COR-L47 (cell line): ENCODE results near the gene STK17A.
"Not testable (repeated sequence)": the region's sequence is repeated elsewhere in the genome, so short reads cannot be mapped to it uniquely, and the experiment has no call there.

ENCODE experiments used
- DNase-seq: peaks from one replicate; lab custom pipeline; 2025; lab: John Stamatoyannopoulos, UW

Gene STK17A

DNA sequence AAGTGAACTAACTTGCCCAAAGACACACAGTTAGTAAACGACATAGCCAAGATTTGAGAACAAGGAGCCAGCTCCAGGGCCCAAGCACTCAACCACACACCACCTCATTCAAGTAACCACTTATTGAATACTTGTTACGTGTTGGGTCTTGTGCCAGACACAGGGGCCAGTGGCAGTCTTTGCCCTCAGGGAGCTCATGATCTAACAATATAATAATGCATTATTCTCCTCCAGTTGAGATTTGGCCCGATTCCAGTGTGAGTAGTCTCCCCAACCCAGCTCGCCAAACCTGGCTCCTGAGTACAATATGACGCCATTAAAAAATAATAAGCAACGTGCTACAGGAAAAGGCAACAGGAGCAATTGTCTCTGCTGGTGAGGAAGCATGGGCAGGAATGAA lies 14.4 kb upstream of the STK17A start:
- DNase-seq, result no peak

DNA sequence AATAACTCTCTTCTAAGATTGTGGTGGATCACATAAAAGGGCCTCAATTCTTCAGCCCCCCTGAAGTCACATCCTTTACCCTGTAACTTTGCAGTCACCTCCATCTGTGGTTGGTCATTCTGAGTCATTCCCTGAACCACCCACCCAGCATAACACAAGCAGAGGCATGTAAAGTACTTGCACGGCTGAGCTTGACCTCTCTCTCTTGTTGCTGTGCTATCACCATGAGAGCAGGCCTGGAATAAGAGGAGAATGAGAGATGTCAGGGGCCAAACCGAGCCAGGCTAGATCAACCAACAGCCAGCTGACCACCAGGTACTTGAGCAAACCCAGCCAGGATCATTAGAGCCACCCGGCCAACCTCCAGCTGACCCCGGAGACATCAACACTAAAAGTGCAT lies 13.5 kb upstream of the STK17A start:
- no peak for DNase-seq

DNA sequence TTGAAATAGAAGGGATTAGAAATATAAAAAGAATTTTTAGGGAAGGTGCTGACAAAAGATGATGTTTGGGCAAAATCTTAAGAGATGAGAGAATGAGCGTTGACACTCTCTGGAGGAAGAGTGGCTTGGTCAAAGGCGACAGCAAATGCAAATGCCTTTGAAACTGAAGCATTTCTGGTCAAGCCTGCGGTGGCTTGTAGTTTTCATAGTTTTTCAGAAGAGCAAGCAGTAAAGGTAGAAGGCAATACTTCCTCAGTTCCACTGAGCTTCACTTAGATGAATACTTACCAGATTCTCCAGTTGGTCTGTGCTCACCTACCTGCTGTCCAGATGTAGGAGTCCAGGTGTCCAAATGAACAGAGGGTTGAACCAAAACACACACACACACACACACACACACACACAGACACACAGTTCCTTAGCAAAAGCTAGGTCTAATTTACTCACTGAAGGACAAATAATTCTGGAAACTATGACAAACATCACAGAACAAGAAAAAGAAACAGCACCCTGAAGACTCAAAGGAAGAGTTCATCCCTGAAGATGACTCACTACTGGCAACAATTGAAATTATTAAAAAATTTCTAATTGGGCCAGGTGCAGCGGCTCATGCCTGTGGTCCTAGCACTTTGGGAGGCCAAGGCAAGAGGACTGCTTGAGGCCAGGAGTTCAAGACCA lies 12.1 kb upstream of the STK17A start:
- DNase-seq, result no peak

DNA sequence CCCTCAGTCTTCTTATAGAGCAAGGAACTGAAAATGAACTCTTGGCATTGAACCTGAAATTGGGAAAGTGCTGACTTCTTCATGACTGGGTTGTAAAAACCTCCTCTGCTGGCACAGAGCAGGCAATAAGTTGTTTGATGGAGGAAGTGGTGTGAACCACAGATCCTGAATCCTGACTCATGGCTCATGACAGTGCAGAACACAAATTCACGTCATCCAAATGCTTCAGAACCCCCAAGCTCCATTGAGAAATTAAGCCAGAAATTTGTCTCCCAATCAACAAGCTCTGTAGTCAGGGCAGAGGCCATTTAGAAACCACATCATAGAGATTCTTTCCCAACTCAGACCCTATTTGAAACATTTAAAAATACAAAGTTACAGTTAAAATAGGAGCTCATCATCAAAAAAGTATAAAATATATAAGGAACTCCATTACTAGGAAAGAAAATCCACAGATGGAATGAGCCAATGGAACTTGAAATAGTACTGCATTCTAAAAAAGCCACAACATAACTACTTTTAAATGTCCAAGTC lies 10.3 kb upstream of the STK17A start:
- DNase-seq, result no peak

DNA sequence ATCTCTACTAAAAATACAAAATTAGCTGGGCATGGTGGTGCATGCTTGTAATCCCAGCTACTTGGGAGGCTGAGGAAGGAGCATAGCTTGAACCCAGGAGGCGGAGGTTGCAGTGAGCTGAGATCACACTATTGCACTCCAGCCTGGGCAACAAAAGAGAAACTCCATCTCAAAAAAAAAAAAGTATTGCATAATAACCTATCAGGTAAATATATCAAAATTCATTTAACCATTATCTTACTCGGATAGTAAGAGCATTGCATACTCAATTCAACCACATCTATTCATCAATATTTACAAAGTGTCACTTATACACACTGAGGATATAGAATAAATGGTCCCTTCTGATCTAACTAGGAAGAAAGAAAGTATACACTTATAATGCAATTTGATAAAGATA lies 9.1 kb upstream of the STK17A start:
- DNase-seq, result not testable (repeated sequence)

DNA sequence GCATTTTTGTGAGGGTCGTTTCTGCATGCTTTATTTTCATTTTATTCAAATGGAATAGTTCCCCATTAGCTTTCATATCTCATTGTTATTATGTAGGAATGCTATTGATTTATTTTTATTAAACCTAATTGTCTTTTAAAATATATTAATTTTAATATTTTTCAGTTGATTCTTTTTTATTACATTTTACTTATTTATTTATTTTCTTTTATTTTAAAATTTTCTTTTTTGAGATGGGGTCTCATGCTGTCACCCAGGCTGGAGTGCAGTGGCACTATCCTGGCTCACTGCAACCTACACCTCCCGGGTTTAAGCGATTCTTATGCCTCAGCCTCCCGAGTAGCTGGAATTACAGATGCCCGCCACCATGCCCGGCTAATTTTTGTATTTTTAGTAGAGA lies 7.4 kb upstream of the STK17A start:
- no peak for DNase-seq

DNA sequence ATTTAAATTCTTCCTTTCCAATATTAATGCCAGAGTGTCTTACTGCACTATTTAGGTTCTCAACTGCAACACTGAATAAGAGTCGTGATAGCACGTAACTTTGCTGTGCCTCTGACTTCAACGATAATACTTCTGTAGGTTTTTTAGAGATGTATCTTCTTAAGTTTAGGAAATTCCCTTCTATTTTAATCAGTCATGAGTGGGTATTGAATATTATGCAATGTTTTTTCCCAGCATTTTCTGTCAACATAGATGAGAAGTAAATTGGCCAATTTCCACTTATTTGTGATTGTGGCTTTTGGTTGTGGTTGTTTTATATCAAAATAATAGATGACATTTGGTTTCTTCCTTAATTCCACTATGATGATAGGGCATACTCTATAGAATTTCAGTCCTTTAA lies 6.7 kb upstream of the STK17A start:
- no peak for DNase-seq

DNA sequence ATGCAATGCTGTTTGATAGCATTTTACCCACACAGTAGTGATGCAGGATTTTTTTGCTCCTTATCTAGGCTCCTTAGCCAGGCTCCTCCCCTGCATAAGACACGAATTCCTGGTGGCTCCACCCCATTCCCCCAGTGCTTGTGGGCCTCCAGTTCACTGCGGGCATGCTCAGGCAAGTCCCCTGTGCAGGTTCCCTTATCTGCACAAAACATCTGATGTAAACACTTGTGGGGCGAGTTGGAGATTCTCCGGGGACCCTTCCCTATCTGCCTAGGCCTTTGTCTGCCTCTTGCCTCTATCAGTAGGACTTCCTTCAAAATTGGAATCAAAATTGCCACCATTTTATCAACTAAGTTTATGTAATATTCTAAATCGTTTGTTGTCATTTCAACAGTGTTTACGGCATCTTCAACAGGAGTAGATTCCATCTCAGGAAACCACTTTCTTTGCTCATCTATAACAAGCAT lies 5.4 kb upstream of the STK17A start:
- no peak for DNase-seq

DNA sequence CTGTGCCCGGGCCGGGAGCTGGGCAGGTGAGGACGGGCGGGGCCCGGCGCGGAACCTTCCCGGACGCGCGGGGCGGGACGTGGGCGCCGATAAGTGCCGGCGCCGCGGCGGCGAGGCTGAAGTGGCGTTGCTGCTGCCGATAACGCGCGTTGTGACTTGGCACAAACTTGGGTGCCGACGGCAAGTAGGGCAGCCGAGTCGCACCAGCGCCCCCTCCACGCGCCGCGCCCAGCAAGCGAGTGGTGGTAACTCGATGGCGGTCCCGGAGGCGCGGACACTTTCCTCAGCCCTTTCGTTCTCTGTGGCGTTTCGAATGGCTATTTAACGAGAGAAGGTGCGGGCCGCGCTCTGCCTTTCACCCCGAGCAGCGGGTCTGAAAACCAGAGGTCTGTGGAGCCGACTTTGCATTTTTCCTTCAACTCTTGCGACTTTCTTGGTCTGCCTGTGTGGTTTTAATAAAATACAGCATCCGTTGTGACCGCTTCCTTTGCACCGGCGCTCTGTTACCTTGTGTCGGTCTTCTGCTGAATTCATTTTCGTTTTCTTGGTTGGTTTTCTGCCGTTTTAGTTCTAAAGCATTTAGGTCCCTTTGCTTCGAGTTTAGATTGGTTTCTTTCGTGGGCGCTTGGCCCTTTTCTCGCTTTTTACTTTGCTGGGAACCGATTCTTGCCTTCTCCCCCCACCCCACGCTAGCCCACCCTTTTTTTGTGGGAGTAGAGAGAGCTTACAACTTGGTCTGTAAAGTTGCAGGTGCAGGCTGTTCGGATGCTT lies 701 bp downstream of the STK17A start:
- peak; percentile 23 for DNase-seq

DNA sequence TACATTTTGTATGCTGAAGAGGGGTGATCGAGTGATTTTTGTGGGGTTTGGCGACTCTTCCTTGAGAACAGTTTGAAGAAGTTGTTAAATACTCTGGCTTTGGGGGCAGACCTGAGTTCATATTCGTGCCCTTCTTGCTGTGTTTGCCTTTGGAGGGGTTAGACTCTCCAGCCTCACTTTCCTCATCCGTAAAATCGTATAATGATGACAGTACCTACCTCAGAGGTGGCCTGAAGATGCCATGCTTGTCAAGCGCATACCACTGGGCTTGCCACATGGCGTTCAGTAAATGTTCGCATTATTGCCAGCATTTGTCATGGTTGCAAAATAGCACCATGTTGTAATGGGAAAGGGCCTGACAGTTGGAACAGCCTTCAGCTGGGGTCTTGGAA lies 1.3 kb downstream of the STK17A start:
- no peak for DNase-seq

DNA sequence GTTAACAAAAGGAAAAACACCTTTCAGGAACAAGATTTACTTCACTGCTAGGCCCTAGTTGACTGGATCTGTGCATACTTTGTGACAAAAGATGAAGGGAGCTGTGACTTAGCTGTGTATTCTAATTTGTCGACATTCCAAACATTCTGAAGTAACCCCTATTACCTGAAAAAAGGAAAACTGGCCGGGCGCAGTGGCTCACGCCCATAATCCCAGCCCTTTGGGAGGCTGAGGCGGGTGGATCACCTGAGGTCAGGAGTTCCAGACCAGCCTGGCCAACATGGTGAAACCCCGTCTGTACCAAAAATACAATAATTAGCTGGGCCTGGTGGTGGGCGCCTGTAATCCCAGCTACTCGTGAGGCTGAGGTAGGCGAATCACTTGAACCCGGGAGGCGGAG lies 1.8 kb downstream of the STK17A start:
- DNase-seq, result not testable (repeated sequence)

DNA sequence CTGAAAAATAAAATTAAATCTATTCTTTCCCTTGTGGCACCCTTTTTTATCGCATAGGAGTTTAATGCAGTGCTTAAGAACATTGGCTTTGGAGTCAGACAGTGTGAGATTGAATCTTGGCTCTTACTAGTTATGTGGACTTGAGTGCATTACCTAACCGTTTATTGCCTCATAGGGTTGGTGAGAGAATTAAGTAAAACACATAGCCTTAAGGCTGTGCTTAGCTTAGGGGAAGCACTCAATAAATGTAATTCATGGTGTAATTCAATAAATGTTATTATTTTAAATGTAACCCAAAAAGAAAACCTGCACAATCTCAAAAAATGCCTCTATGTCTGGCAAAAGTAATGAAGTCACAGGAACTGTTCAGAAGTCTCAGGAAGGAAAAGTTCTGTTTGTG lies 2.7 kb downstream of the STK17A start:
- DNase-seq, result no peak

DNA sequence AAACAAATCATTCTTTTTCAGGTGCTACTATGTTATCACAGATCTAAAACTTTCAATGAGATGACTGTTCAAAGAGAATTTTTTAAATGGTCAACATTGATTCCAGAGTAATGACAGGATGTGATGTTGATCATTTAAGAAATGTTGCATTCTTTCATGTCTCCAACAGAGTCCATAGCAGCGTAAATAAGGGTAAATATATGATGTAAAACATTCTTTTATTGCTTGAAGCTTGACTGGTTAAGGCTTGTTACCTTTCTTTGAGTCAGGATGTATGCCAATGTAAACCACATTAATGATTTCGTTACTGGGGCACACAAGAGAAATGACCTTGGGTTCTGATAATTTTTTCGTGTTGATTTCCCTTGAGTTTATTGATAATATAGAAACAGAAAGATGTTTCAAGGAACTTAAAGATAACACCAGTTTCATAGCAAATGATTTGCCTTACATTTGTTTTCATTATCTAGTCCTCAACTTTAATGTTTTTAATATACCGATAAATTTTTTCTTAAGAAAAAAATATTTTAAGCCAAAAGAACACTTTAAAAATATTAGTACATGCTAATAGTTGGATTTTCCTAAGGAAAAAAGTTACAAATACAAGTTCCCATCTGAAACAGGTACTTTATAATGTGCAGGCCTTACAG lies 3.5 kb downstream of the STK17A start:
- no peak for DNase-seq

DNA sequence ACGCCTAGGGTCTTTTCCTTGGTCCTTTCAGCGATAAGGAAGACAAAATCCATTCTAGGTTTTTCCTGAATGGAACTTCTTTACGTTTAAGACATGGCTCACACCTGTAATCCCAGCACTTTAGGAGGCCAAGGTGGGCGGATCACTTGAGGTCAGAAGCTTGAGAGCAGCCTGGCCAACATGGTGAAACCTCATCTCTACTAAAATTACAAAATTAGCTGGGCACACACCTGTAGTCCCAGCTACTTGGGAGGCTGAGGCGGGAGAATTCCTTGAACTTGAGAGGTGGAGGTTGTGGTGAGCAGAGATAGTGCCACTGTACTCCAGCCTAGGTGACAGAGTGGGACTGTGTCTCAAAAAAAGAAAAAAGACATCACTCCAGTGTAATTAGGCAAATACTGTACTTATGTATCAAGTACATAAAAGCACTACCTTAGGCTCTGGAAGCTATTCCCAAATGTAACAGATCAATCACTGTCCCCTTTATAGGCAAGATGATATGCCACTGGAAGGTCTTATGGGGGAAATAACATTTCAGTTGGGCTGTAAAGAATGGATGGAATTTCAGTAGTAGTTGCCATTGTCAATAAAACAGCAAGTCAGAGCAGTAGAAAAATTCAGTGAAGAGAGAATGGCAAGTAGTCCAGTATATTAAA lies 5.7 kb downstream of the STK17A start:
- no peak for DNase-seq

DNA sequence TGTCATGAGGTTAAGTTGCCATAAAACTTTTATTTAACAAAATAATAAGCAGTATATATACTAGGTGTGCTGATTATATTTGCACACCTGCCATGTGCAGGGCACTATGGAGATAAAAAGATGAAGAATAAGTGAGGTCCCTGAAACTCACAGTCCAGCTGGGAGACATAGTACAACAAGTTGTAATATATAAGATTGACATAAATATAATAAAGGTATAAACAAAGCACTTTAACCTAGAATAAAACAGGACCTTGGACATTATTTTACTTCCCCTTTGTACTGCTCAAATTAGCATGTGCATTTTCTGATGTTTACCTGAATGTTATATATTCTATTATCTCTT lies 6.2 kb downstream of the STK17A start:
- no peak for DNase-seq

DNA sequence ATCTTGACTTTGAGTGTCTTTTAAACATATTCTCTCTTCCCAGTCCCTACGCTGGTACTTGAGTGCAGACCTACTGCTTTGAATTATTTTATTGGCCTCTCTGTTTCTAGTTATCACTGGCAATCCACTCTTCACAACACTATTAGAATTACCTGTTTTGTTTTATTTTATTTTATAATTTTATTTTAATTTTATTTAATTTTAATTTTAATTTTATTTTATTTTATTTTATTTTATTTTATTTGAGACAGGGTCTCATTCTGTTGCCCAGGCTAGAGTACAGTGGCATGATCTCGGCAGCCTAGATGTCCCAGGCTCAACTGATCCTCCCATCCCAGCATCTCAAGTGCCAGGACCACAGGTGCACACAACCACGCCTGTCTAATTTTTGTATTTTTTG lies 6.8 kb downstream of the STK17A start:
- no peak for DNase-seq

DNA sequence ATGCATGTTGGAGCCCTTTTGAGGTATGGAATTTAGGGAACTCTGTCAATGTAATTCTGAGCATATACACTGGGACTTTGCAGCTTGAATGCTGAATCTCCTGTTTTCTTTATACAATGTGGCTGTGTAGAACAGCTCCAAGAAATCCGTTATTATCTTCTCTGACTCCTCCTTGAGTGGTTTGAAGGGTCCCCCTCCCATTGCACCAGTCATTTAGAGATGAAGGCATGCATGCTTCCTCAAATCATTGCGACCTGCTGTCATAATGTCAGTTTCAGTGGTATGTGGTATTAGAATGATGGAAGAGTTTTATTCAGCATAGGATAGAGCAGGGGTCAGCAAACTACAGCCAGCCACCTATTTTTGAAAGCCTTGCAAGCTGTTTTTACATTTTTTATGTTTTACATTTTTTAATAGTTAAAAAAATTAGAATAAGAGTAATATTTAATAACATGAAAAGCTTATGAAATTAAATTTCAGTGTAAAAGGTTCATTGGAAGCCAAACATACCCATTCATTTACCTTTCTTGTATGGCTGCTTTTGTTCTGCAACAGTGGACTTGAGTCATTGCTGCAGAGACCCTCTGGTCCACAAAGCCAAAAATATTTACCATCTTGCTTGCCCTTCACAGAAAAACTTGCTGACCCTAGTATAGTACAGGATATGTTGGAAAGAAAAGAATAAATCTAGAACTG lies 8.1 kb downstream of the STK17A start:
- DNase-seq, result no peak

DNA sequence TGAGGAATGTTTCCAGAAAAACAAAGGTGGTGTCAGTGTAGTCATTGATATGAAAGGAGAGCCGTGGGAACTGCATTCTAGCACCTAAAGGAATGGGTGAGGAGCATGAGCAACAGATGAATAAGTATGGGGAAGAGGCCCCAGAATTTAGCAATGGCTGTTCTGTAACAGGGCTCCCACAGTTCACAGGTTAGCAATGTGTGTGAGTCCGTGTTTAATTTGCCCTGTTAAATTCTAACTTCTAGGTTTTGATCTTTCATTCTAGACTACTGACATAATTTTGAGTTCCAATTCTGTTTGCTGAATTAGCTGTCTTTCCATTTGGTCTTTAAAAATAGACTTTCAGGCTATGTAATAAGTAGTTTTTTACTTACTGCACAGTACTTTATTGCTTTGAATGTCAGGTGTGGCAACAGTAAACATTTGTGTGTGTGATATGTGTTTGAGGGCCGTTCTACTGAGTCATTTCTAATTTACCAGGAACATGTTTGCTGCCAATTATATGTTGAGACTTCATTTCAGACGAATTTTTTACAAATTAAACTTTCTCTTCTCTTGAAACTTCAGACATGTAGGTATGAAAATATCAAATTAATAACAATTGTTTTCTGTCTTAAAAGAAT lies 8.8 kb downstream of the STK17A start:
- DNase-seq, result no peak

DNA sequence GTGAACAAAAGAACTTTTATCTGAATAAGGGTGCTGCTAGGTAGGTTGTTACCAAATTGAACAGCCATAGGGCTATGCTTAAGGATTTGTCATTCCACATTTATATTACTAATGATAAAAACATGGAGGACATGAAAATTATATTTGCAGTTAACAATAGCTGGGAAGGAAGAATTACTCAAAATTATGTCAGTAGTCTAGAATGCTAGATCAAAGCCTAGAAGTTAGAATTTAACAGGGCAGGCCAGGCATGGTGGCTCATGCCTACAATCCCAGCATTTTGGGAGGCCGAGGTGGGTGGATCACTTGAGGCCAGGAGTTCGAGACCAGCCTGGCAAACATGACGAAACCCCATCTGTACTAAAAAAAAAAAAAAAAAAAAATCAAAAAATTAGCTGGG lies 9.4 kb downstream of the STK17A start:
- DNase-seq, result no peak

DNA sequence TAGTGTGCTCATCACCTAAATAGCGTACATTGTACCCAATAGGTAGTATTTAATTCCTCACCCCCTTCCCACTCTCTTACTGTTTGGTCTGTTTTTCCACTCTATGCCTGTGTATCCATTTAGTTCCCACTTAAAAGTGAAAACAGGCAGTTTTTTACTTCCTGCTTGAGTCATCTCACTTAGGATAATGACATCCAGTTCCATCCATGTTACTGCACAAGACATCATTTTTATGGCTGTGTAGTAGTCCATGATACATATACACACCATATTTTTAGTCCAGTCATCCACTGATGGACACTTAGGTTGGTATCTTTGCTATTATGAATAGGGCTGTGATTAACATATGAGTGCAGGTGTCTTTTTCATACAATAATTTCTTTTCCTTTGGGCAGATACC lies 10.1 kb downstream of the STK17A start:
- no peak for DNase-seq

DNA sequence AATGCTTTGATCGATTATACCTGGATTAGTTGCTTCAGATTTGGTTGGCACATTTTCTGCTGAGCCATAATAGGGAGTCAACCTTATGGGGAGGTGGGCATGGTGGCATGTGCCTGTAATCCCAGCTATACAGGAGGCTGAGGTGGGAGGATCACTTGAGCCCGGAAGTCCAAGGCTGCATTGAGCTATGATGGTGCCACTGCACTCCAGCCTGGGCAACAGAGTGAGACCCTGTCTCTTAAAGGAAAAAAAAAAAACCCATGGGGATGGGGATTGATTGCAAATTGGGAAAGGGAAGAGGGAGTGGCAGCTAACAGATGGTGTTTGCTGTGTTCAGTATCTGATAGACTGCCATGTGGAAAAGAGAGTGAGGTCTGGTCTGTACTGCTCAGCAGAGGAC lies 11.1 kb downstream of the STK17A start:
- no peak for DNase-seq

DNA sequence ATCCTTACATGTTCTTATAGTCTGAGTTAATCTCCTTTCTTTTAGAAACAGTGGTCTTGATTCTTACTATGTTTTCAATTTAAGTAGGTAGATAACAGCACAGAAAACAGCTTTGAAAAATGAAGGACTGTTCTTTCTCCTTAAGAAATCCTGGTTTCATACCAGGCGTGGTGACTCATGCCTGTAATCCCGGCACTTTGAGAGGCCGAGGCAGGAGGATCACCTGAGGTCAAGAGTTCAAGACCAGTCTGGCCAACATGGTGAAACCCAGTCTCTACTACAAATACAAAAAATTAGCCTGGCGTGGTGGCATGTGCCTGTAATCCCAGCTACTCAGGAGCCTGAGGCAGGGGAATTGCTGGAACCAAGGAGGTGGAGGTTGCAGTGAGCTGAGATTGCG lies 13.5 kb downstream of the STK17A start:
- DNase-seq, result not testable (repeated sequence)
